ENCODE data around the gene KIF6. TPM values are rescaled to one million over a fixed set of nuclear protein-coding genes. Genes with fewer than 3 reads are reported as not detected.

Gene KIF6
- total and polyA plus RNA-seq, 4 experiments from 2014 or later, result not detected

GRCh38 chr6:39573541-39573940, 151.7 kb downstream of the KIF6 start:
- Histone ChIP-seq H3K36me3 (ENCODE audit: insufficient read depth, low read length) (no peaks in the 10 kb centered on the region), H3K4me1 (ENCODE audit: insufficient read depth, low read length) (no peaks in the 10 kb centered on the region), H3K9me3 (ENCODE audit: control insufficient read depth in 1 of 2, low read length in 2 of 2) (no peaks in the 10 kb centered on the region), H3K27me3 (ENCODE audit: insufficient read depth, low read length) (no peaks in the 10 kb centered on the region), H3K27ac (ENCODE audit: low read depth, low read length) (no peak overlapping the region), H3K4me3 (ENCODE audit: low read length in 2 of 2) (no peak overlapping the region)
- ChIA-PET POLR2A (ENCODE audit: partially characterized antibody) (no interaction called here), CTCF (ENCODE audit: partially characterized antibody) (no interaction called here)
- intact Hi-C loops (cut with micrococcal nuclease), result no loop called here
- Mint-ChIP-seq H3K27ac (no peak overlapping the region), H3K27me3 (peaks cover 2 to 4% of the 10 kb centered on the region in 2 donors), H3K4me3 (no peak overlapping the region), H3K9me3 (peaks cover 0 to 3% (median 0%) of the 10 kb centered on the region in 8 donors), H3K36me3 (no peaks in the 10 kb centered on the region), H3K4me1 (no peaks in the 10 kb centered on the region)
- no peak for DNase-seq

- no peak for DNase-seq
- Mint-ChIP-seq H3K4me3 (no peak overlapping the region), H3K9me3 (peaks cover 0 to 3% (median 0%) of the 10 kb centered on the region in 8 donors), H3K27me3 (peaks cover 2 to 4% of the 10 kb centered on the region in 2 donors), H3K36me3 (no peaks in the 10 kb centered on the region), H3K27ac (no peak overlapping the region), H3K4me1 (no peaks in the 10 kb centered on the region)
- Histone ChIP-seq H3K4me3 (ENCODE audit: low read length in 2 of 2) (no peak overlapping the region), H3K9me3 (ENCODE audit: control insufficient read depth in 1 of 2, low read length in 2 of 2) (no peaks in the 10 kb centered on the region), H3K27ac (ENCODE audit: low read depth, low read length) (no peak overlapping the region), H3K27me3 (ENCODE audit: insufficient read depth, low read length) (no peaks in the 10 kb centered on the region), H3K4me1 (ENCODE audit: insufficient read depth, low read length) (no peaks in the 10 kb centered on the region), H3K36me3 (ENCODE audit: insufficient read depth, low read length) (no peaks in the 10 kb centered on the region)
- POLR2A ChIA-PET (ENCODE audit: partially characterized antibody), result no interaction called here
- intact Hi-C loops (cut with micrococcal nuclease), result no loop called here
- CTCF ChIA-PET (ENCODE audit: partially characterized antibody), result no interaction called here
These were observed 152.4 kb downstream of the KIF6 start for GRCh38 chr6:39572661-39573340.

- Histone ChIP-seq H3K4me1 (ENCODE audit: insufficient read depth, low read length) (no peaks in the 10 kb centered on the region), H3K36me3 (ENCODE audit: insufficient read depth, low read length) (no peaks in the 10 kb centered on the region), H3K4me3 (ENCODE audit: low read length in 2 of 2) (no peak overlapping the region), H3K9me3 (ENCODE audit: control insufficient read depth in 1 of 2, low read length in 2 of 2) (no peaks in the 10 kb centered on the region), H3K27me3 (ENCODE audit: insufficient read depth, low read length) (no peaks in the 10 kb centered on the region), H3K27ac (ENCODE audit: low read depth, low read length) (no peak overlapping the region)
- H3K4me3 Mint-ChIP-seq, result no peak overlapping the region
- no peak for DNase-seq
- H3K36me3 Mint-ChIP-seq, result no peaks in the 10 kb centered on the region
- ChIA-PET POLR2A (ENCODE audit: partially characterized antibody) (no interaction called here), CTCF (ENCODE audit: partially characterized antibody) (no interaction called here)
- intact Hi-C loops (cut with micrococcal nuclease), result no loop called here
- H3K9me3 Mint-ChIP-seq, result peaks cover 0 to 2% (median 0%) of the 10 kb centered on the region in 8 donors
- H3K27me3 Mint-ChIP-seq, result peaks cover 0 to 1% of the 10 kb centered on the region in 2 donors
- H3K27ac Mint-ChIP-seq, result no peak overlapping the region
- no peaks in the 10 kb centered on the region for H3K4me1 Mint-ChIP-seq
These were observed 156.3 kb downstream of the KIF6 start for GRCh38 chr6:39568896-39569295.

- no peaks in the 10 kb centered on the region for H3K9me3 ChIP-seq (ENCODE audit: control insufficient read depth in 1 of 2, low read length in 2 of 2)
- no peaks in the 10 kb centered on the region for H3K36me3 ChIP-seq (ENCODE audit: insufficient read depth, low read length)
- no peaks in the 10 kb centered on the region for H3K4me1 ChIP-seq (ENCODE audit: insufficient read depth, low read length)
- intact Hi-C loops (cut with micrococcal nuclease), result no loop called here
- H3K27me3 ChIP-seq (ENCODE audit: insufficient read depth, low read length), result no peaks in the 10 kb centered on the region
- peaks cover 0 to 2% (median 0%) of the 10 kb centered on the region in 8 donors for H3K9me3 Mint-ChIP-seq
- no peak overlapping the region for H3K4me3 Mint-ChIP-seq
- CTCF ChIA-PET (ENCODE audit: partially characterized antibody), result no interaction called here
- no peak overlapping the region for H3K27ac ChIP-seq (ENCODE audit: low read depth, low read length)
- no peak overlapping the region for H3K4me3 ChIP-seq (ENCODE audit: low read length in 2 of 2)
- H3K27ac Mint-ChIP-seq, result no peak overlapping the region
- POLR2A ChIA-PET (ENCODE audit: partially characterized antibody), result no interaction called here
- peaks cover 0 to 1% of the 10 kb centered on the region in 2 donors for H3K27me3 Mint-ChIP-seq
- H3K4me1 Mint-ChIP-seq, result no peaks in the 10 kb centered on the region
- DNase-seq, result no peak
- H3K36me3 Mint-ChIP-seq, result no peaks in the 10 kb centered on the region
These were observed 158.1 kb downstream of the KIF6 start for GRCh38 chr6:39567091-39567490.

- POLR2A ChIA-PET (ENCODE audit: partially characterized antibody), result no interaction called here
- intact Hi-C loops (cut with micrococcal nuclease), result no loop called here
These were observed 158.8 kb downstream of the KIF6 start for GRCh38 chr6:39566456-39566855.

GRCh38 chr6:39565956-39566355, 159.3 kb downstream of the KIF6 start:
- no peaks in the 10 kb centered on the region for H3K36me3 ChIP-seq (ENCODE audit: insufficient read depth, low read length)
- H3K27me3 ChIP-seq (ENCODE audit: insufficient read depth, low read length), result no peaks in the 10 kb centered on the region
- DNase-seq, result no peak
- H3K27me3 Mint-ChIP-seq, result peaks cover 0 to under 1% of the 10 kb centered on the region in 2 donors
- H3K9me3 Mint-ChIP-seq, result peaks cover 0 to 2% (median 0%) of the 10 kb centered on the region in 8 donors
- POLR2A ChIA-PET (ENCODE audit: partially characterized antibody), result no interaction called here
- H3K9me3 ChIP-seq (ENCODE audit: control insufficient read depth in 1 of 2, low read length in 2 of 2), result no peaks in the 10 kb centered on the region
- H3K4me1 Mint-ChIP-seq, result no peaks in the 10 kb centered on the region
- intact Hi-C loops (cut with micrococcal nuclease), result no loop called here
- no peak overlapping the region for H3K27ac Mint-ChIP-seq
- no peak overlapping the region for H3K4me3 Mint-ChIP-seq
- H3K27ac ChIP-seq (ENCODE audit: low read depth, low read length), result no peak overlapping the region
- no peak overlapping the region for H3K4me3 ChIP-seq (ENCODE audit: low read length in 2 of 2)
- no peaks in the 10 kb centered on the region for H3K4me1 ChIP-seq (ENCODE audit: insufficient read depth, low read length)
- CTCF ChIA-PET (ENCODE audit: partially characterized antibody), result no interaction called here
- H3K36me3 Mint-ChIP-seq, result no peaks in the 10 kb centered on the region

More at GRCh38 chr6:39566456-39566855, 158.8 kb downstream of the KIF6 start:
- Histone ChIP-seq H3K36me3 (ENCODE audit: insufficient read depth, low read length) (no peaks in the 10 kb centered on the region), H3K4me3 (ENCODE audit: low read length in 2 of 2) (no peak overlapping the region), H3K27me3 (ENCODE audit: insufficient read depth, low read length) (no peaks in the 10 kb centered on the region), H3K27ac (ENCODE audit: low read depth, low read length) (no peak overlapping the region), H3K4me1 (ENCODE audit: insufficient read depth, low read length) (no peaks in the 10 kb centered on the region), H3K9me3 (ENCODE audit: control insufficient read depth in 1 of 2, low read length in 2 of 2) (no peaks in the 10 kb centered on the region)
- Mint-ChIP-seq H3K36me3 (no peaks in the 10 kb centered on the region), H3K4me1 (no peaks in the 10 kb centered on the region), H3K4me3 (no peak overlapping the region), H3K9me3 (peaks cover 0 to 2% (median 0%) of the 10 kb centered on the region in 8 donors), H3K27ac (no peak overlapping the region), H3K27me3 (peaks cover 0 to 1% of the 10 kb centered on the region in 2 donors)
- CTCF ChIA-PET (ENCODE audit: partially characterized antibody), result no interaction called here
- no peak for DNase-seq

- Mint-ChIP-seq H3K36me3 (no peaks in the 10 kb centered on the region), H3K27ac (no peak overlapping the region), H3K9me3 (no peaks in the 10 kb centered on the region), H3K4me1 (no peaks in the 10 kb centered on the region), H3K4me3 (no peak overlapping the region), H3K27me3 (peaks cover 1% of the 10 kb centered on the region in 2 donors)
- Histone ChIP-seq H3K9me3 (ENCODE audit: control insufficient read depth in 1 of 2, low read length in 2 of 2) (no peaks in the 10 kb centered on the region), H3K27me3 (ENCODE audit: insufficient read depth, low read length) (no peaks in the 10 kb centered on the region), H3K36me3 (ENCODE audit: insufficient read depth, low read length) (no peaks in the 10 kb centered on the region), H3K4me3 (ENCODE audit: low read length in 2 of 2) (no peak overlapping the region), H3K4me1 (ENCODE audit: insufficient read depth, low read length) (no peaks in the 10 kb centered on the region), H3K27ac (ENCODE audit: low read depth, low read length) (no peak overlapping the region)
- intact Hi-C loops (cut with micrococcal nuclease), result no loop called here
- DNase-seq, result no peak
- CTCF ChIA-PET (ENCODE audit: partially characterized antibody), result no interaction called here
- POLR2A ChIA-PET (ENCODE audit: partially characterized antibody), result no interaction called here
These were observed 161.5 kb downstream of the KIF6 start for GRCh38 chr6:39563566-39564311.
